ENCODE results near the gene PPFIBP2.

PPFIBP2 gene

GRCh38 chr11:7522546-7522945 lies 8.7 kb downstream of the PPFIBP2 start:
- no peaks in the 10 kb centered on the region for H3K9me3 ChIP-seq (ENCODE audit: control insufficient read depth, low read length)
- no peak overlapping the region for H2AFZ ChIP-seq
- TF ChIP-seq CTCF (IDR thresholded peaks at IDR 0.05), result no peak
- no peak overlapping the region for H3K27ac ChIP-seq
- H3K9ac ChIP-seq, result no peak overlapping the region
- H3K4me2 ChIP-seq (ENCODE audit: low read length), result no peak overlapping the region
- H3K4me1 ChIP-seq, result peaks cover 16% of the 10 kb centered on the region
- no peaks in the 10 kb centered on the region for H3K36me3 ChIP-seq (ENCODE audit: control insufficient read depth, insufficient read depth, low read length)
- no peak overlapping the region for H3K4me3 ChIP-seq (ENCODE audit: low read depth, low read length)
- H3K27me3 ChIP-seq (ENCODE audit: control insufficient read depth, insufficient read depth, low read length), result no peaks in the 10 kb centered on the region
- peaks cover 11% of the 10 kb centered on the region for H3K79me2 ChIP-seq

GRCh38 chr11:7523416-7524210 lies 9.8 kb downstream of the PPFIBP2 start:
- Histone ChIP-seq H3K4me1 (peaks cover 16% of the 10 kb centered on the region), H3K27me3 (ENCODE audit: control insufficient read depth, insufficient read depth, low read length) (no peaks in the 10 kb centered on the region), H3K27ac (no peak overlapping the region)

GRCh38 chr11:7524462-7525235 lies 10.8 kb downstream of the PPFIBP2 start:
- peak overlapping the region; percentile 15 for H3K27ac ChIP-seq
- no peak overlapping the region for H3K9ac ChIP-seq

More at GRCh38 chr11:7523416-7524210, 9.8 kb downstream of the PPFIBP2 start:
- Histone ChIP-seq H3K4me2 (ENCODE audit: low read length) (no peak overlapping the region), H3K9ac (no peak overlapping the region), H3K79me2 (peaks cover 11% of the 10 kb centered on the region), H3K9me3 (ENCODE audit: control insufficient read depth, low read length) (no peaks in the 10 kb centered on the region), H3K4me3 (ENCODE audit: low read depth, low read length) (no peak overlapping the region), H3K36me3 (ENCODE audit: control insufficient read depth, insufficient read depth, low read length) (no peaks in the 10 kb centered on the region), H2AFZ (no peak overlapping the region)
- TF ChIP-seq CTCF (IDR thresholded peaks at IDR 0.05), result no peak

GRCh38 chr11:7525424-7525823 lies 11.6 kb downstream of the PPFIBP2 start:
- no peak for TF ChIP-seq CTCF (IDR thresholded peaks at IDR 0.05)
- no peak overlapping the region for H3K4me2 ChIP-seq (ENCODE audit: low read length)
- H3K9ac ChIP-seq, result no peak overlapping the region
- H3K4me1 ChIP-seq, result peaks cover 16% of the 10 kb centered on the region
- no peak overlapping the region for H3K27ac ChIP-seq
- no peaks in the 10 kb centered on the region for H3K36me3 ChIP-seq (ENCODE audit: control insufficient read depth, insufficient read depth, low read length)
- no peaks in the 10 kb centered on the region for H3K27me3 ChIP-seq (ENCODE audit: control insufficient read depth, insufficient read depth, low read length)
- no peaks in the 10 kb centered on the region for H3K9me3 ChIP-seq (ENCODE audit: control insufficient read depth, low read length)
- no peak overlapping the region for H2AFZ ChIP-seq
- H3K4me3 ChIP-seq (ENCODE audit: low read depth, low read length), result no peak overlapping the region
- peaks cover 11% of the 10 kb centered on the region for H3K79me2 ChIP-seq

More at GRCh38 chr11:7524462-7525235, 10.8 kb downstream of the PPFIBP2 start:
- Histone ChIP-seq H3K36me3 (ENCODE audit: control insufficient read depth, insufficient read depth, low read length) (no peaks in the 10 kb centered on the region), H3K79me2 (peaks cover 11% of the 10 kb centered on the region), H2AFZ (no peak overlapping the region), H3K9me3 (ENCODE audit: control insufficient read depth, low read length) (no peaks in the 10 kb centered on the region), H3K4me2 (ENCODE audit: low read length) (no peak overlapping the region), H3K4me1 (peaks cover 16% of the 10 kb centered on the region), H3K27me3 (ENCODE audit: control insufficient read depth, insufficient read depth, low read length) (no peaks in the 10 kb centered on the region), H3K4me3 (ENCODE audit: low read depth, low read length) (no peak overlapping the region)
- TF ChIP-seq CTCF (IDR thresholded peaks at IDR 0.05), result no peak
